DND-41 (cell line): Measurements from ENCODE around the gene KCNIP2.
"Not testable (repeated sequence)": the region's sequence is repeated elsewhere in the genome, so short reads cannot be mapped to it uniquely, and the experiment has no call there.

Experiments used
- ATAC-seq: fragments of 200-7000 bp; cut with Tn5 transposase; 3 replicates; pipeline ENCODE4 v1.9.1; 2021; ENCODE audit warnings: low read depth; ENCODE audit not compliant: insufficient read depth
- DNase-seq: peaks from one replicate; pipeline ENCODE4 v3.0.0-alpha.2; 2020
- H2AFZ ChIP-seq: 2 replicates; pipeline ENCODE4 v1.6.0; 2012; ENCODE audit warnings: low read depth, low read length
- H3K27ac ChIP-seq: 2 replicates; pipeline ENCODE4 v1.5.1; 2012; ENCODE audit warnings: low read length, inconsistent platforms
- H3K27me3 ChIP-seq: fragments of 200-600 bp; sonication (generic); 2 replicates; pipeline ENCODE4 v1.6.0; 2012; ENCODE audit warnings: low read length, mild to moderate bottlenecking, inconsistent platforms; ENCODE audit not compliant: insufficient read depth, poor library complexity
- H3K36me3 ChIP-seq: 2 replicates; pipeline ENCODE4 v1.5.1; 2012; ENCODE audit warnings: low read length, inconsistent platforms; ENCODE audit not compliant: insufficient read depth
- H3K4me1 ChIP-seq: 2 replicates; pipeline ENCODE4 v1.5.1; 2012; ENCODE audit warnings: mild to moderate bottlenecking, low read length; ENCODE audit not compliant: insufficient read depth
- H3K4me2 ChIP-seq: 2 replicates; pipeline ENCODE4 v1.6.0; 2012; ENCODE audit warnings: mild to moderate bottlenecking, moderate library complexity, low read length, inconsistent platforms; ENCODE audit not compliant: insufficient read depth
- H3K4me3 ChIP-seq, 2 experiments: fragments of 200-600 bp in 1 of 2; shearing (Covaris generic) in 1 of 2; 2 replicates each; pipeline ENCODE4 v1.5.1; 2012 to 2016; ENCODE audit warnings: inconsistent platforms in 2 of 2, low read length in 2 of 2, mild to moderate bottlenecking in 2 of 2, low read depth in 1 of 2, moderate library complexity in 1 of 2
- H3K79me2 ChIP-seq: 2 replicates; pipeline ENCODE4 v1.6.0; 2012; ENCODE audit warnings: low read length, inconsistent platforms; ENCODE audit not compliant: insufficient read depth
- H3K9ac ChIP-seq: 2 replicates; pipeline ENCODE4 v1.6.0; 2012; ENCODE audit warnings: low read depth, mild to moderate bottlenecking, inconsistent platforms, low read length, moderate library complexity
- H3K9me3 ChIP-seq: 2 replicates; pipeline ENCODE4 v1.5.1; 2012; ENCODE audit warnings: low read length, moderate library complexity, mild to moderate bottlenecking, inconsistent platforms; ENCODE audit not compliant: insufficient read depth, severe bottlenecking
- H4K20me1 ChIP-seq: 2 replicates; pipeline ENCODE4 v1.6.0; 2012; ENCODE audit warnings: low read length; ENCODE audit not compliant: insufficient read depth
- CTCF ChIP-seq: IDR thresholded peaks from 2 replicates; pipeline ENCODE4 v1.5.1; 2012; ENCODE audit warnings: borderline replicate concordance, low read length, moderate library complexity, mild to moderate bottlenecking; ENCODE audit not compliant: poor library complexity, severe bottlenecking; ENCODE audit errors: extremely low read depth
- EZH2 ChIP-seq: IDR thresholded peaks from 3 replicates; pipeline ENCODE4 v1.6.1; 2012; ENCODE audit warnings: borderline replicate concordance, low read depth, mild to moderate bottlenecking, moderate library complexity, low read length, inconsistent platforms; ENCODE audit not compliant: severe bottlenecking

Gene KCNIP2

GRCh38 chr10:101789686-101790085 lies 53.9 kb downstream of the KCNIP2 start:
- no peak for ATAC-seq
- Histone ChIP-seq H4K20me1 (peaks cover 7% of the 10 kb centered on the region; the same call in 1 of the 2 replicates), H3K27me3 (no peaks in the 10 kb centered on the region), H3K4me3 (no peak overlapping the region), H2AFZ (no peak overlapping the region), H3K79me2 (0 out of 2 replicates have a peak, but pooled peaks cover 2% of the 10 kb centered on the region), H3K9ac (no peak overlapping the region), H3K9me3 (no peaks in the 10 kb centered on the region), H3K4me1 (peaks cover 2% of the 10 kb centered on the region; the same call in 1 of the 2 replicates), H3K4me2 (no peak overlapping the region), H3K27ac (no peak overlapping the region), H3K36me3 (peaks cover 92% of the 10 kb centered on the region)
- no peak for TF ChIP-seq CTCF
- no peak for TF ChIP-seq EZH2
- no peak for DNase-seq

- not testable (repeated sequence) for H3K79me2 ChIP-seq, H3K4me3 ChIP-seq, DNase-seq, H3K4me2 ChIP-seq, H3K4me1 ChIP-seq, H3K9ac ChIP-seq, H3K9me3 ChIP-seq, H3K27me3 ChIP-seq, ATAC-seq, H3K27ac ChIP-seq, H4K20me1 ChIP-seq, H2AFZ ChIP-seq
- peaks cover 89% of the 10 kb centered on the region for H3K36me3 ChIP-seq
These were observed 54.4 kb downstream of the KCNIP2 start for GRCh38 chr10:101789231-101789630.

GRCh38 chr10:101785801-101786200 lies 57.8 kb downstream of the KCNIP2 start:
- H3K27ac ChIP-seq, result no peak overlapping the region
- DNase-seq (no peak), ATAC-seq (no peak)
- H3K4me3 ChIP-seq, result no peak overlapping the region
- no peak overlapping the region for H3K9ac ChIP-seq
- H3K79me2 ChIP-seq, result peaks cover 17% of the 10 kb centered on the region
- peaks cover 3% of the 10 kb centered on the region for H4K20me1 ChIP-seq
- peaks cover 66% of the 10 kb centered on the region for H3K36me3 ChIP-seq
- H2AFZ ChIP-seq, result no peak overlapping the region
- no peaks in the 10 kb centered on the region for H3K27me3 ChIP-seq
- no peak overlapping the region for H3K4me2 ChIP-seq
- H3K4me1 ChIP-seq, result peaks cover 36% of the 10 kb centered on the region
- TF ChIP-seq EZH2, result no peak
- no peaks in the 10 kb centered on the region for H3K9me3 ChIP-seq

GRCh38 chr10:101784558-101784957 lies 59.0 kb downstream of the KCNIP2 start:
- Histone ChIP-seq H3K27ac (no peak overlapping the region), H3K4me2 (peak overlapping the region; percentile 99), H3K9me3 (no peaks in the 10 kb centered on the region), H3K9ac (no peak overlapping the region), H4K20me1 (peaks cover 3% of the 10 kb centered on the region), H2AFZ (no peak overlapping the region), H3K4me1 (peaks cover 39% of the 10 kb centered on the region), H3K27me3 (no peaks in the 10 kb centered on the region), H3K79me2 (peaks cover 17% of the 10 kb centered on the region), H3K36me3 (peaks cover 64% of the 10 kb centered on the region), H3K4me3 (no peak overlapping the region)
- DNase-seq, result no peak
- no peak for TF ChIP-seq EZH2
- TF ChIP-seq CTCF, result no peak
- no peak for ATAC-seq
